OCI-LY7 (cell line): ENCODE results near the gene LCOR. TPM values are rescaled to one million over a fixed set of nuclear protein-coding genes. Genes with fewer than 3 reads are reported as not detected.

Source experiments
- BruUV-seq: library from RNA; stranded (reverse); fragments of 400-500 nt; replicated peaks from 2 replicates; lab custom pipeline; 2021; lab: Mats Ljungman, UMichigan
- CTCF ChIA-PET: fragments of 300-600 bp; sonication (Branson Sonifier 250); formaldehyde crosslinking; loops from one replicate; lab custom pipeline; 2022; ENCODE audit warnings: antibody characterized with exemption; ENCODE audit not compliant: unreplicated experiment; lab: Charles Lee
- POLR2A ChIA-PET: fragments of 300-600 bp; sonication (Branson Sonifier 250); formaldehyde crosslinking; loops from one replicate; lab custom pipeline; 2022; ENCODE audit warnings: antibody characterized with exemption; lab: Charles Lee
- DNase-seq: peaks from one replicate; pipeline ENCODE4 v3.0.0-alpha.2; 2015; ENCODE audit warnings: low spot score
- H2AFZ ChIP-seq: fragments of 200-600 bp; sonication (generic), shearing (Covaris generic); 2 replicates; pipeline ENCODE4 v1.6.1; 2014; ENCODE audit warnings: mild to moderate bottlenecking, antibody characterized with exemption, low read length, moderate library complexity
- H3K27ac ChIP-seq: fragments of 200-600 bp; sonication (generic); 2 replicates; pipeline ENCODE4 v1.5.1; 2014; ENCODE audit warnings: mixed run types, low read depth, mild to moderate bottlenecking, moderate library complexity, low read length, inconsistent platforms; ENCODE audit not compliant: poor library complexity, severe bottlenecking
- H3K36me3 ChIP-seq: fragments of 200-600 bp; sonication (generic); 2 replicates; pipeline ENCODE4 v1.6.1; 2014; ENCODE audit warnings: mild to moderate bottlenecking, antibody characterized with exemption, low read length, moderate library complexity, mixed read lengths; ENCODE audit not compliant: insufficient read depth
- H3K4me1 ChIP-seq: fragments of 200-600 bp; sonication (generic); 2 replicates; pipeline ENCODE4 v1.5.1; 2014; ENCODE audit warnings: mild to moderate bottlenecking, low read length; ENCODE audit not compliant: insufficient read depth, poor library complexity, severe bottlenecking
- H3K4me2 ChIP-seq: fragments of 200-600 bp; sonication (generic); 2 replicates; pipeline ENCODE4 v1.6.1; 2014; ENCODE audit warnings: mild to moderate bottlenecking, low read length
- H3K4me3 ChIP-seq: fragments of 200-600 bp; sonication (generic); 2 replicates; pipeline ENCODE4 v1.5.1; 2014; ENCODE audit warnings: mild to moderate bottlenecking, low read depth, low read length; ENCODE audit not compliant: poor library complexity, severe bottlenecking
- H3K79me2 ChIP-seq: fragments of 200-600 bp; sonication (generic); 2 replicates; pipeline ENCODE4 v1.6.1; 2016; ENCODE audit warnings: low read depth, mild to moderate bottlenecking, low read length, moderate library complexity, mixed read lengths; ENCODE audit not compliant: insufficient read depth
- H3K9me2 ChIP-seq: fragments of 200-600 bp; sonication (generic); 2 replicates; pipeline ENCODE4 v1.6.1; 2016; ENCODE audit warnings: mild to moderate bottlenecking, low read length, mixed read lengths; ENCODE audit not compliant: insufficient read depth
- H3K9me3 ChIP-seq: fragments of 200-600 bp; sonication (generic); 2 replicates; pipeline ENCODE4 v1.6.1; 2014; ENCODE audit warnings: mild to moderate bottlenecking, mixed run types, low read length, mixed read lengths
- H4K20me1 ChIP-seq: fragments of 200-600 bp; sonication (generic); 2 replicates; pipeline ENCODE4 v1.6.1; 2014; ENCODE audit warnings: mild to moderate bottlenecking, antibody characterized with exemption, low read length, moderate library complexity, mixed read lengths; ENCODE audit not compliant: insufficient read depth
- EZH2phosphoT487 ChIP-seq: fragments of 200-600 bp; sonication (generic); IDR thresholded peaks from 2 replicates; pipeline ENCODE4 v1.6.1; 2018; ENCODE audit warnings: low read depth, borderline replicate concordance, mild to moderate bottlenecking, mixed run types, antibody characterized with exemption, low read length, moderate library complexity, mixed read lengths
- intact Hi-C: fragments of 100-400 bp; cut with micrococcal nuclease; formaldehyde crosslinking; loops from one replicate; pipeline ENCODE4 v1.10.0; 2022; ENCODE audit not compliant: unreplicated experiment
- total RNA-seq, 2 experiments: library from RNA; depleted of rRNA in 1 of 2; stranded (reverse); fragments of >200 nt in 1 of 2; shearing (Covaris generic) in 1 of 2; gene quantifications; 2 replicates each; pipeline ENCODE4 v1.2.3, GENCODE V29; 2014 to 2022
- TF ChIP-seq, protein P1 (sequence below): fragments of 200-600 bp; sonication (generic); conservative IDR thresholded peaks from 2 replicates; pipeline ENCODE4 v1.5.1; 2014; ENCODE audit warnings: mild to moderate bottlenecking, antibody characterized with exemption, low read length, moderate library complexity, mixed read lengths

Gene LCOR
- total RNA-seq, 2 experiments from 2014 or later = 17.1 to 58.4 TPM

DNA sequence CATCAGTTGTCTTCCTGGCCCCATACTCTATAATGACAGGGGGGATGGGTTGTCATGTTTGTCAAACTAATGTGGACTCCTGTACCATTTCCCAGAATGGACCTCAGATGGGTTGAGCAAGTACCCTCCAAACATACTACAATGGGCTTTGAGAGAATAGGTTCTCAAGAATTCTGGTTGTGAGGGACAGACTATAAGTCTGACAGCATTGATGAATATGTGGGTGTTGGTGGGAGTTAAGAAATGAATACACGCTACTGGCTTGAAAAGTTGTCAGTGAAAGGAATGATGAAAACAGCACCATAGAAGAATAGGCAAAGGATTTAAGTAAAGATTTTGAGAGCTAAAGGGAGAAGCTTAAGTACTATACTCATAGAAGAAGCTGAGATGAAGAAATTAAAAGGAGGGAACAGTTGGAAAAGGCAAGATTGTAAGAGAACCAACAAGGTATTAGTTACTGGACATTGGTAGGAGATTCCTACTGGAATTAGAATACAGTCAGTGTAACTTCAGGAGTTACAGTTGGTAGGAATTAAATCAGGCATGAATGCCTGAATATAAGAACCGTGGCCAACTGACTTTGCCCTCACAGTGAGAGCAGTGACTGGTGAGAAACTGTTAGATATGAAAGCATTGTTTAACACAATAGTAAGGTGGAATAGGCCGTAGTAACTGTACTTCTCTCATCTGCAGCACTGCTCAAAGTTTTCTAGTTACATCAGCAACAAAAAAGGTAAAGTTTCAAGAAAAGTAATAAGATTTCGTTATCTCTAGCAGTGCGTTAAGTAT, 86.3 kb downstream of the LCOR start:
- TF ChIP-seq EZH2phosphoT487 = no peak
- BruUV-seq = no TSS peak
- Histone ChIP-seq H2AFZ (no peak overlapping the region), H3K4me3 (no peak overlapping the region), H3K27ac (no peak overlapping the region), H3K4me2 (no peak overlapping the region), H4K20me1 (no peaks in the 10 kb centered on the region), H3K36me3 (peaks cover 49% of the 10 kb centered on the region), H3K9me3 (no peaks in the 10 kb centered on the region), H3K9me2 (no peaks in the 10 kb centered on the region), H3K4me1 (peaks cover 5% of the 10 kb centered on the region), H3K79me2 (peaks cover 23% of the 10 kb centered on the region; the same call in 1 of the 2 replicates)
- intact Hi-C loops = no loop called here
- CTCF ChIA-PET = no interaction called here
- DNase-seq = no peak
- POLR2A ChIA-PET = interaction anchor here (0.9 kb wide), 1 partner anchor 16 kb away, joined by 4 read pairs; no protein-coding TSS in a partner anchor

DNA sequence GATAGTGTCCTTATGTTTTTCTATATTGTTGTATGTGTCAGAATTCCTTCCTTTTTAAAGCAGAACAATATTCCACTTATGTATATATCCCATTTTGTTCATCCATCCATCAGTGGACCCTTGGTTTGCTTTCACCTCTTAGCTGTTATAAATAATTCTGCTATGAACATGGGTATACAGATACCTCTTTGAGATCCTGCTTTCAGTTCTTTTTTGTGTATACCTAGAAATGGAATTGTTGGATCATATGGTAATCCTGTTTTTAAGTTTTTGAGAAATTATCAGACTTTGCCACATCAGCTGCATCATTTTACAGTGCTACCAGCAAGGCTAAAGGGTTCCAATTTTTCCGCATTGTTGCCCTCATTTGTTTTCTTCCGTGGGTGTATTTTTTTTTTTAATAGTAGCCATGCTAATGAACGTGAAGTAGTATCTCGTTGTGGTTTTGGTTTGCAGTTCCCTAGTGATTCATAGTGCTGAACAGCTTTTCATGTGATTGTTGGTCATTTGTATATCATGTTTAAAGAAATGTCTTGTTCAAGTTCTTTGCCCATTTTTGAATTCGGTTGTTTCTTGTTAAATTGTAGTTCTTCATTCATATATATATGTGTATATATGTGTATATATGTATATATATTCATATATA, 87.8 kb downstream of the LCOR start:
- no TSS peak for BruUV-seq
- POLR2A ChIA-PET = no interaction called here
- peaks cover 44% of the 10 kb centered on the region for H3K36me3 ChIP-seq
- no peak for TF ChIP-seq EZH2phosphoT487
- TF ChIP-seq, protein P1, sequence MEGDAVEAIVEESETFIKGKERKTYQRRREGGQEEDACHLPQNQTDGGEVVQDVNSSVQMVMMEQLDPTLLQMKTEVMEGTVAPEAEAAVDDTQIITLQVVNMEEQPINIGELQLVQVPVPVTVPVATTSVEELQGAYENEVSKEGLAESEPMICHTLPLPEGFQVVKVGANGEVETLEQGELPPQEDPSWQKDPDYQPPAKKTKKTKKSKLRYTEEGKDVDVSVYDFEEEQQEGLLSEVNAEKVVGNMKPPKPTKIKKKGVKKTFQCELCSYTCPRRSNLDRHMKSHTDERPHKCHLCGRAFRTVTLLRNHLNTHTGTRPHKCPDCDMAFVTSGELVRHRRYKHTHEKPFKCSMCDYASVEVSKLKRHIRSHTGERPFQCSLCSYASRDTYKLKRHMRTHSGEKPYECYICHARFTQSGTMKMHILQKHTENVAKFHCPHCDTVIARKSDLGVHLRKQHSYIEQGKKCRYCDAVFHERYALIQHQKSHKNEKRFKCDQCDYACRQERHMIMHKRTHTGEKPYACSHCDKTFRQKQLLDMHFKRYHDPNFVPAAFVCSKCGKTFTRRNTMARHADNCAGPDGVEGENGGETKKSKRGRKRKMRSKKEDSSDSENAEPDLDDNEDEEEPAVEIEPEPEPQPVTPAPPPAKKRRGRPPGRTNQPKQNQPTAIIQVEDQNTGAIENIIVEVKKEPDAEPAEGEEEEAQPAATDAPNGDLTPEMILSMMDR = no peak
- peaks cover 23% of the 10 kb centered on the region; the same call in 1 of the 2 replicates for H3K79me2 ChIP-seq
- H2AFZ ChIP-seq = no peak overlapping the region
- H3K9me3 ChIP-seq = no peaks in the 10 kb centered on the region
- no peaks in the 10 kb centered on the region for H3K9me2 ChIP-seq
- H3K4me3 ChIP-seq = no peak overlapping the region
- peaks cover 5% of the 10 kb centered on the region for H3K4me1 ChIP-seq
- no peak for DNase-seq
- intact Hi-C loops = no loop called here
- H4K20me1 ChIP-seq = no peaks in the 10 kb centered on the region
- H3K27ac ChIP-seq = no peak overlapping the region
- CTCF ChIA-PET = no interaction called here
- no peak overlapping the region for H3K4me2 ChIP-seq

DNA sequence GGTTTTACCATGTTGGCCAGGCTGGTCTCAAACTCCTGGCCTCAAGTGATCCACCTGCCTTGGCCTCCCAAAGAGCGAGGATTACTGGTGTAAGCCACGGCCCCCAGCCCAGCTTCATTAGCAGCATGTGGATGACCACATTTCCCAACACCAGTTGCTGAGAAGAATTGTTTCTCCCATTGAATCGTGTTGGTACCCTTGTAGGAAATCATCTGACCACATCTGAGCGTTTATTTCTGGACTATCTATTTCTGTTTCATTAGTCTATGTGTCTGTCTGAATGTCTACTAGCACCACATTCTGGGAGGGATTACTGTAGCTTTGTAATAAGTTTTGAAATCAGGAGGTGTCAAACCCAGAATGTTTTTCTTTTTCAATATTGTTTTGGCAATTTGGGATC, 89.6 kb downstream of the LCOR start:
- H3K27ac ChIP-seq = no peak overlapping the region
- H3K9me2 ChIP-seq = no peaks in the 10 kb centered on the region
- intact Hi-C loops = no loop called here
- H3K36me3 ChIP-seq = peaks cover 48% of the 10 kb centered on the region
- CTCF ChIA-PET = no interaction called here
- H3K9me3 ChIP-seq = no peaks in the 10 kb centered on the region
- H3K4me2 ChIP-seq = no peak overlapping the region
- no peak overlapping the region for H3K4me3 ChIP-seq
- POLR2A ChIA-PET = interaction anchor here (1.2 kb wide), 1 partner anchor 10 kb away, joined by 3 read pairs; no protein-coding TSS in a partner anchor
- peaks cover 33% of the 10 kb centered on the region; the same call in 1 of the 2 replicates for H3K79me2 ChIP-seq
- no TSS peak for BruUV-seq
- H2AFZ ChIP-seq = no peak overlapping the region
- no peak for DNase-seq
- no peak for TF ChIP-seq EZH2phosphoT487
- TF ChIP-seq, protein P1 = no peak
- peaks cover 5% of the 10 kb centered on the region for H3K4me1 ChIP-seq
- no peaks in the 10 kb centered on the region for H4K20me1 ChIP-seq
